ENCODE results near the gene NFATC2.

Gene NFATC2

DNA sequence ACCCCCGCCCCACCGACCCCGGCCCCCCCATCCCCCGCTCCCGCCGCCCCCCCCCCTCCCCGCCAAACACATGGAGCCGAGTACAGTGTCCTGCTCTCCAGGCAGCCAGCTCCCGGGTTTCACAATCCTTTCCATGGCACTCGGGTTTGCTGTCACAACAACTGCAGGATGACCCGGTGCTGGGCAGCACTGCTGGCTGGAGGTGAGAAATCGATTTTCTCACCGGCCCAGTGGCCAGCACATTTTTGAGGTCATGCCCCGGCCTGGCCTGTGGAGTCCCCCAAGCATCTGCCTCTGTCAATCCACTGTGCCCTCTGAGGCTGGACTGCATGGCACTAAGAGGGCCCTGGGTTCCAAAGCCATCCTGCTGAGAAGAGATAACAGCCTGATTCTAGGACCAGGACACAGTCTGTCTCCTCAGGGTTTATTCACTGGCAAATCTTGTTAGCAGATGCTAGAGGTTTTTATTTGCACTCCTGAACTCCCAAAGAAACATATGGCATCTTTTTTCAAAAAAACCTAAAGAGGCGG, 129.5 kb downstream of the NFATC2 start:
- DNase-seq (ENCODE audit: low read depth), result peak; percentile 45

GRCh38 chr20:51412333-51412871, 130.1 kb downstream of the NFATC2 start:
- peak; percentile 61 for DNase-seq (ENCODE audit: low read depth)

DNA sequence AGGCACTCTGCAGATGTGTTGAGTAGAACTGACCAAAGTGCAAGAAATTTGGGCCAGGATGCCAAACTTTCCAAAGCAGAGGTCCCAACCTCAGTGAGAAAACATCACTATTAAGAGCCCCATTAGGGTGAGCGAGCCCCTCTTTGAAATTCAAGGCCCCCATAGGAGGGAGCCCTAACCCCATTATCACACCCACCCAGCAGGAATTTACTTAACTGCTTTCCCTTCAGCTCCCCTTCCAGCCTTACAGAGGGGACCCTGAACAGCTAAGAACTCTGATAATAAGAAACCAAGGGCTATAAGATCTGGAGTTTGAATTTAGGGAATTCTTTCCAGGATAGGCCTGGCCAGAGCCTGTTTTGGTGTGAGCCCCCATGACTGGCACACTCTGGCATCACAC, 130.6 kb downstream of the NFATC2 start:
- DNase-seq (ENCODE audit: low read depth), result peak; percentile 11

DNA sequence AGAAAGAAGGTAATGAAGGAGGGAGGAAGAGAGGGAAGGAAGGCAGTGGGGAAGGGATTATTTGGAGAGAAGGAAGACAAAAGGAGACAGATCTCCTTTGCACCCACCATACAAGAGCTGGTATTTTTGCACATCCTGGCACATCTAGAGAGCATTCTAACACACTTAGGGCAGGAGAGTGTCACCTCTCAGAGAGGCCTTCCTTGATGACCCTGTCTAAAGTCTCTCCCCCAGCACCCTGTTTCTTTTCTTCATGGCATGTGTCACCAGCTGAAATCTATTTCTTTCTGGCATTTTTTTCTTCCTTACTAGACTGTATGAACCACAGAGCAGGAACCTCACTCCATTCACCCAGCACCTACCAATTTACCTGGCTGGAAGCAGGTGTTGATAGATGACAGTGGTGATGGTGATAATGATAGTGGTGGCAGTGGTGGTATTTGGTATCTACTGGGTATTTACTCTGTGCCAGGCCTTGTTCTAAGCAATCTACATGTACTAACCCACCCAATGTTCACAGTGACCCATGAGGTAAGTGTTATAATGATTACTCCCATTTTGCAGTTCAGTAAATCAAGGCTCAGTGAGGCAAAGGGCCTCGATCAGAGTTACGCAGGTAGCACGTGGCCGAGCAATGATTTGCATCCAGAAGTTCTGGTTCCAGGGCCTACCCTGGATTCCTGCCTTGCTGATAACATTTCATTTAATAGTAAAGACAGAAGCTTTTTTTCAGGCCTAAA, 131.8 kb downstream of the NFATC2 start:
- DNase-seq (ENCODE audit: low read depth), result no peak

DNA sequence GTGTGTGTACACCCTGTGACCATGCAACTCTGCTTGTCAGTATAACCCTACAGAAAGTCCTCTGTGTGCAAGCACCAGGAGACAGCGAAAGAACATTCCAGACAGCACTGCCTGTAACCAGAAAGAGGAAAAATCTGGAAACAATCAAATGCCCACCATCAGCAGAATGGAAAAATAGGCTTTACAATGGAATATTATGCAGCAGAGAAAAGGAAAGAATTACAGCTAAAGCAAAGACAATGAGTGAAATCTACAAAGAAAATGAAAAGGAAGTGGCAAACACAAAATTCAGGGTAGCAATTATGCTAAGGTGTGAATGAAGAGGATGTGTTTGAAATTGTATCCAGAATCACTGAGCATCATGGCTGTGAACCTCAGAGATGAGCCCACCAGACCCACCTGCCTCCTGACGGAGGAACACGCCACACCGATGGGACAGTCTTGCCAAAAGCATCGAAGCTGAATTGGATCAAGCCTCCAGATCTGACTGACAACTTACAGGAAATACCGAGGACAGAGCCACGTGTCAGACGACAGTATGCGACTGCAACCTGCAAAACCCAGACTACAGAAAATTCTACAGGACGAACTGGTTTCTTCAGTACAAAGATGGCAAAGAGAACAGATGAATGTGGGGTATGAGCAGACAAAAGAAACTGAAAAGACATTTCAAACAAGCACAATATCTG, 133.2 kb downstream of the NFATC2 start:
- DNase-seq (ENCODE audit: low read depth), result no peak

DNA sequence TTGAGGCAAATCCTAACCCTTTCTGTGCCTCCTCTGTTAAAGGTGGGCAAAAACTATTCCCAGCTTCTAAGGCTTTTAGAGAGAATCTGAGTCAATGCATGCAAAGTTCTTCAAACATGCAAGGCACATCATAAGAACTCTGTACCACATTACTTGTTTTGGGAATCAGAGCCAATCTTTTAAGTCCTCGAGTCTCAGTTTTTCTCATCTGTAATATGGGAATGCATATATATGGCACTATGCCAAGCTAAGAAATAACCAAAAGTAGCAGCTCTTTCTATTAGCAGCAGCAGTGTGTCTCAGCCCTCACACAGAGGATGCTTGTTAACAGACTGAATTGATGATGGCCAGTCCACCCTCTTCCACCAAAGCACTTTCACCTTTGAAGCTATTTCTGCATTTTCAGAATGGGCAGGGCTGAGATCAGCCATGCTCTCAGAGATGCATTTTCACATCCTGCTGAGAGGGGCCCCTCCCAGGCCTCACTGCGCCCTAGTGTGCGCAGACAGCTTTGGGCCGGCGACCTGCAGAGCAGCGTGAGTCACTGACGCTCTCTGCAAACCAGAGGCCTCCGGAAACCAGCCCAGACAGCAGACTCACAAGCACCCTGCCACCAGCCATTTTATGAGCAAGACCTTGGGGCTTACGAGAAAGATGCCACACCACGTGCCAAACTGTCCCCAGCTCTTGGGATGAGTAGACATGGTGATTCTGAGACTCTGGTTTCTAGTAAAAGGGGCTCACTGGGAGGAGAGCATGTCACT, 138.0 kb downstream of the NFATC2 start:
- no peak for DNase-seq (ENCODE audit: low read depth)

DNA sequence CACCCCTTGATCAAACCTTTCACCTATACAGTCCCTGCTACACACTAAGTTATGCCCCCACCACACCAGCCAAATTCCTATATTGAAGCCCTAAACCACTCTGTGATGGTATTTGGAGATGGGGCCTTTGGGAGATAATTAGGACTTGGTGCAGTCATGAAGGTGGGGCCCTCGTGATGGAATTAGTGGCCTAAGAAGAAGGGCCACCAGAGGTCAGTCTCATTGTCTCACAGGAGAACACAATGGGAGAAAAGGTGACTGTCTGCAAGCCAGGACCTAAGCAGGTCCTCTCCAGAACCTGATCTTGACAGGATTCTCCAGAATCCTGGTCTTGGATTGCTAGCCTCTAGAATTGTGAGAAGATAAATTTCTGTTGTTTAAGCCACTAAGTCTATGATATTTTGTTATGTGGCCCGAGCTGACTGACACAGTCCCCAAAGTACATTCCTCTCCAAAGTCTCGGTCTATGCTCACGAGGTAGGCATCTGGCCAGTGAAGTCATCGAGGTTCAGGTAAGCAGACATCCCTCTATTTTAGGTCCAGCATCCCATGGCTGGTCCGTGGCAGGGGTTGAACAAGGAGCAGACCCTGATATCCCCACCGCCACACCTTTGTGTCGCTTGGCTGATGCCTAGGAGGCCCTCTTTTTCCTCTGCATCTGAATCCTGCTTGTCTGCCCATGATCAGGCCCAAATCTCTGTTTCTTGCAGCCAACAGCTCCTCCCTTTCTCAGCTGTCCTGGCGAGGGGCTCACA, 138.9 kb downstream of the NFATC2 start:
- DNase-seq (ENCODE audit: low read depth), result no peak

- no peak for DNase-seq (ENCODE audit: low read depth)
These were observed 140.3 kb downstream of the NFATC2 start for GRCh38 chr20:51402201-51402600.

GRCh38 chr20:51401496-51401895, 141.0 kb downstream of the NFATC2 start:
- DNase-seq (ENCODE audit: low read depth), result no peak

DNA sequence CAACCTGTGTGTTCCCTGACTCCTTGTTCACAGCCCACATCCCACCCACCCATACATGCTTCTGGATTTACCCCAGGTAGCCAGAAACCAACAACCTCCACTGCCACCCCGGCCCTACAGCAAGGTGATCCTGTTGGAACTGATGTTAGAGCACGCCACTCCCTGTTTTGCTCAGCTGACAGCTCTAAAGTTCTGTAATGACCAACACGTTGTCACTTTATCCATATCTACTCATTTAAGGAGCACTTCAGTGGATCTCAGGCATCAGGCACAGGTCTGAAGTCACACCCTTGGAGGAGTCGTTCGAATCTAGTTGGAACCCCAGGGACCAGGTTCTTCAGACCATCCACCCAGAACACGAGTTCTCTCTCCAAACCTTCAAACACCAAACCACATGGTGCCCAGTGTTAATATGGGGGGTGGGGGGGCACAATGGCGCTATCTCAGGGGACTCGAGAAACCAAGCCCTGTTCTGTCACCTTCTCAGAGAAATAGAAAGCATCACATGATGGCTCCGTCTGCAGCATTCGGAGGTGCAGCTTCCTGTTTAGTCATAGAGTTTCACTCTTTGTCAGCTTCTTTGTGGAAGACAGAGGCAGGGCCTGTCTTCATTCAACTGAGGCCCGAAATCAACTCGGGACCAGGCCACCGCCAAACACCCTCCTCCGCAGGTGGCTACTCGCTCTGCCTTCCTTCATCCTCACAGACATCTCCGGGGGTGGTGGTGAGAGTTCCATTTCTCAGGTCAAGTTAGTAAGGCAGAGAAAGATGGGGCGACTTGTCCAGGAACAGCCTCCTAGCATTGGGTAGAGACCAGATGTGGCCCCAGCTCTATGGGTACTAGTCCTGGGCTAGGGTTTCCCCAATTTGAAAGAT, 142.2 kb downstream of the NFATC2 start:
- no peak for DNase-seq (ENCODE audit: low read depth)

- DNase-seq (ENCODE audit: low read depth), result no peak
These were observed 143.3 kb downstream of the NFATC2 start for GRCh38 chr20:51399006-51399890.

DNA sequence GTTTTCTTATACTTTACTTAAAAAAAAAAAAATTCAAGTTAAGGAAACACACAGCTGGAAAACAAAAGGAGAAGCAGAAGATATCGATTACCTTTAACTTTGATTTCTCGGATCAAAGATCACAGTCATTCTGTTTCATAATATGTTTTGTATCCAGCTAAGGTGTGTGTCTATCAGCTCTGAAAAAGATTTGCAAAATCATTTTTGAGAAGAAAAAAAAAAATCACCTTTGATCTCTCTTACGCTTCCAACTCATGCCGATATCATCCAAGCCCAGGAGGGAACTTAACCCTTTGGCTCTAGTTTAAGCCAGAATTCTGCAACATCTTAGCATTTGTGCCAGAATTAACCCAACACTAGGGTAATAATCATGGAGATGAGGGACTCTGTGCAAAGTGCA, 144.0 kb downstream of the NFATC2 start:
- DNase-seq (ENCODE audit: low read depth), result no peak

- DNase-seq (ENCODE audit: low read depth), result no peak
These were observed 144.4 kb downstream of the NFATC2 start for GRCh38 chr20:51398083-51398482.

GRCh38 chr20:51397137-51397536, 145.4 kb downstream of the NFATC2 start:
- DNase-seq (ENCODE audit: low read depth), result no peak

DNA sequence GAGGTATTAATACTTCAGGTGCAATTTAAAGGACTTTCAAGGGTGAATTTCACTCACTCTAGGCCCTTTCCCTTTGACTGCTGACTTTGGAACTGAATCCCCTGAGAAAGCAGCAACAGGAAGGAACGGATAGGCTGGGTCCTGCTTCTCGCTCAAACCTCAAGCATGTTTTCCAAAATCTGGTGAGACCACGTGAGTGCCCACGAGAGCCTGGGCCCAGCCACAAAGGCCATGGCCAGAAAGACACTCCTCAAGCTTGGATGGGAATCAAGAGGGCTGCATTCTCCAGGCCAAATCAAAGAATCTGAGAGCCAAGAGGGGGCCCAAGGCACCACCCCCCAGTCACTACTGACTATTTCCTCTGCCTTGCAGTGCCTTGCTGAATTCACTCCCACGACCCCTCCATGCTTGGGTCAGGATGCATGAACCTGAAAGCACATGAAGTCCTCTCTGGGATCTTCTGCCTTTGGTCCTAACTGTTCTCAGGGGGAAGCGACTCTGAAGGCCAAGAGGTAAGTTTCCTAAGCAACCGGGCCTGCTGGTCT, 146.1 kb downstream of the NFATC2 start:
- no peak for DNase-seq (ENCODE audit: low read depth)

GRCh38 chr20:51394706-51395105, 147.8 kb downstream of the NFATC2 start:
- no peak for DNase-seq (ENCODE audit: low read depth)

- no peak for DNase-seq (ENCODE audit: low read depth)
These were observed 148.9 kb downstream of the NFATC2 start for GRCh38 chr20:51393571-51393970.

GRCh38 chr20:51392614-51393186, 149.8 kb downstream of the NFATC2 start:
- no peak for DNase-seq (ENCODE audit: low read depth)

- DNase-seq (ENCODE audit: low read depth), result no peak
These were observed 150.6 kb downstream of the NFATC2 start for GRCh38 chr20:51391926-51392325.
